ENCODE data around the gene TGFBR2.

DNA sequence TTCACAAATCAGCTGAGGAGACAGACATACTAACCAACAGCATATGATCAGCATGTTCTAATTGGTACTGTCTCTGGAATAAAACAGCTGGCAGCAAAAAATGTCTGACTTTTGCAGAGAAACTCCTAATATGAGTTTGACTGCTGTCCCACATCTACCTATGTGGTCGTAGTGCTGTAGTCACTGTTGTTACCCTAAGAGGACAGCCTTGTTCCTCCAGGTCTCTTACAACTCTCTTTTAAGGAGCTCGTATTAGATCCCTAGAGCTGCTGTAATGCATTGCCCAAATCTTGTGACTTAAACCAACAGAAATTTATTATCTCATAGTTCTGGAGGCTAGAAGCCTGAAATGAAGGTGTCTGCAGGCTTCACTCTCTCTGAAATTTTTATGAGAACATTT is 92.1 kb downstream of the TGFBR2 start:
- TF ChIP-seq, protein P1, sequence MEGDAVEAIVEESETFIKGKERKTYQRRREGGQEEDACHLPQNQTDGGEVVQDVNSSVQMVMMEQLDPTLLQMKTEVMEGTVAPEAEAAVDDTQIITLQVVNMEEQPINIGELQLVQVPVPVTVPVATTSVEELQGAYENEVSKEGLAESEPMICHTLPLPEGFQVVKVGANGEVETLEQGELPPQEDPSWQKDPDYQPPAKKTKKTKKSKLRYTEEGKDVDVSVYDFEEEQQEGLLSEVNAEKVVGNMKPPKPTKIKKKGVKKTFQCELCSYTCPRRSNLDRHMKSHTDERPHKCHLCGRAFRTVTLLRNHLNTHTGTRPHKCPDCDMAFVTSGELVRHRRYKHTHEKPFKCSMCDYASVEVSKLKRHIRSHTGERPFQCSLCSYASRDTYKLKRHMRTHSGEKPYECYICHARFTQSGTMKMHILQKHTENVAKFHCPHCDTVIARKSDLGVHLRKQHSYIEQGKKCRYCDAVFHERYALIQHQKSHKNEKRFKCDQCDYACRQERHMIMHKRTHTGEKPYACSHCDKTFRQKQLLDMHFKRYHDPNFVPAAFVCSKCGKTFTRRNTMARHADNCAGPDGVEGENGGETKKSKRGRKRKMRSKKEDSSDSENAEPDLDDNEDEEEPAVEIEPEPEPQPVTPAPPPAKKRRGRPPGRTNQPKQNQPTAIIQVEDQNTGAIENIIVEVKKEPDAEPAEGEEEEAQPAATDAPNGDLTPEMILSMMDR (IDR thresholded peaks at IDR 0.05) = no peak
- no peak for TF ChIP-seq POLR2AphosphoS5 (IDR thresholded peaks at IDR 0.05; ENCODE audit: low read depth, low read length)
- TF ChIP-seq TCF7L2 (IDR thresholded peaks at IDR 0.05; ENCODE audit: low read depth, low read length) = no peak
- TF ChIP-seq, protein P2, sequence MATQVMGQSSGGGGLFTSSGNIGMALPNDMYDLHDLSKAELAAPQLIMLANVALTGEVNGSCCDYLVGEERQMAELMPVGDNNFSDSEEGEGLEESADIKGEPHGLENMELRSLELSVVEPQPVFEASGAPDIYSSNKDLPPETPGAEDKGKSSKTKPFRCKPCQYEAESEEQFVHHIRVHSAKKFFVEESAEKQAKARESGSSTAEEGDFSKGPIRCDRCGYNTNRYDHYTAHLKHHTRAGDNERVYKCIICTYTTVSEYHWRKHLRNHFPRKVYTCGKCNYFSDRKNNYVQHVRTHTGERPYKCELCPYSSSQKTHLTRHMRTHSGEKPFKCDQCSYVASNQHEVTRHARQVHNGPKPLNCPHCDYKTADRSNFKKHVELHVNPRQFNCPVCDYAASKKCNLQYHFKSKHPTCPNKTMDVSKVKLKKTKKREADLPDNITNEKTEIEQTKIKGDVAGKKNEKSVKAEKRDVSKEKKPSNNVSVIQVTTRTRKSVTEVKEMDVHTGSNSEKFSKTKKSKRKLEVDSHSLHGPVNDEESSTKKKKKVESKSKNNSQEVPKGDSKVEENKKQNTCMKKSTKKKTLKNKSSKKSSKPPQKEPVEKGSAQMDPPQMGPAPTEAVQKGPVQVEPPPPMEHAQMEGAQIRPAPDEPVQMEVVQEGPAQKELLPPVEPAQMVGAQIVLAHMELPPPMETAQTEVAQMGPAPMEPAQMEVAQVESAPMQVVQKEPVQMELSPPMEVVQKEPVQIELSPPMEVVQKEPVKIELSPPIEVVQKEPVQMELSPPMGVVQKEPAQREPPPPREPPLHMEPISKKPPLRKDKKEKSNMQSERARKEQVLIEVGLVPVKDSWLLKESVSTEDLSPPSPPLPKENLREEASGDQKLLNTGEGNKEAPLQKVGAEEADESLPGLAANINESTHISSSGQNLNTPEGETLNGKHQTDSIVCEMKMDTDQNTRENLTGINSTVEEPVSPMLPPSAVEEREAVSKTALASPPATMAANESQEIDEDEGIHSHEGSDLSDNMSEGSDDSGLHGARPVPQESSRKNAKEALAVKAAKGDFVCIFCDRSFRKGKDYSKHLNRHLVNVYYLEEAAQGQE (IDR thresholded peaks at IDR 0.05; ENCODE audit: insufficient read depth in 1 of 2, low read depth in 2 of 2, low read length in 1 of 2) = no peak
- no peak for TF ChIP-seq SIN3A (IDR thresholded peaks at IDR 0.05; ENCODE audit: borderline replicate concordance, insufficient read depth, low read depth, low read length)

Measured in Panc1 (cell line).